Panc1 (cell line): ENCODE measurements around the gene SCNN1B. TPM values are rescaled to one million over a fixed set of nuclear protein-coding genes. Genes with fewer than 3 reads are reported as not detected.

Source experiments
- ATAC-seq: fragments of 200-7000 bp; cut with Tn5 transposase; 2 replicates; pipeline ENCODE4 v1.9.1; 2020; ENCODE audit warnings: mild to moderate bottlenecking, moderate library complexity
- BruUV-seq: library from RNA; stranded (reverse); fragments of 400-500 nt; replicated peaks from 2 replicates; lab custom pipeline; 2021; lab: Mats Ljungman, UMichigan
- CTCF ChIA-PET: fragments of 300-600 bp; sonication (Branson Sonifier 250); formaldehyde crosslinking; loops from one replicate; lab custom pipeline; 2022; ENCODE audit warnings: antibody characterized with exemption; lab: Charles Lee
- POLR2A ChIA-PET: fragments of 300-600 bp; sonication (Branson Sonifier 250); formaldehyde crosslinking; loops from one replicate; lab custom pipeline; 2022; ENCODE audit warnings: antibody characterized with exemption; lab: Charles Lee
- DNase-seq: peaks from one replicate; pipeline ENCODE4 v3.0.0-alpha.2; 2010; ENCODE audit warnings: low read depth, low spot score
- H3K27ac ChIP-seq: 2 replicates; pipeline ENCODE4 v1.5.1; 2011; ENCODE audit warnings: mild to moderate bottlenecking, low read length, inconsistent platforms
- H3K27me3 ChIP-seq: fragments of 200-500 bp; sonication (Bioruptor generic); 2 replicates; pipeline ENCODE4 v1.6.0; 2014; ENCODE audit warnings: low read length, inconsistent platforms; ENCODE audit not compliant: control insufficient read depth, insufficient read depth
- H3K36me3 ChIP-seq: fragments of 200-500 bp; sonication (Bioruptor generic); 2 replicates; pipeline ENCODE4 v1.5.1; 2014; ENCODE audit warnings: inconsistent platforms, mild to moderate bottlenecking, low read length, moderate library complexity; ENCODE audit not compliant: control insufficient read depth, insufficient read depth
- H3K4me1 ChIP-seq: 2 replicates; pipeline ENCODE4 v1.5.1; 2011; ENCODE audit warnings: inconsistent platforms, mild to moderate bottlenecking, low read length, moderate library complexity; ENCODE audit not compliant: control insufficient read depth, insufficient read depth
- H3K4me3 ChIP-seq, 2 experiments: 2 replicates each; pipeline ENCODE4 v1.5.1; 2011 to 2012; ENCODE audit warnings: low read depth in 2 of 2, low read length in 2 of 2, mild to moderate bottlenecking in 2 of 2, inconsistent platforms in 1 of 2, moderate library complexity in 1 of 2
- H3K9me3 ChIP-seq: fragments of 200-500 bp; sonication (Bioruptor generic); 2 replicates; pipeline ENCODE4 v1.5.1; 2014; ENCODE audit warnings: low read depth, mild to moderate bottlenecking, inconsistent platforms, low read length, moderate library complexity; ENCODE audit not compliant: control insufficient read depth, insufficient read depth
- CTCF ChIP-seq: fragments of 450-650 bp; IDR thresholded peaks from 2 replicates; pipeline ENCODE4 v1.5.1; 2017; ENCODE audit warnings: mild to moderate bottlenecking
- POLR2AphosphoS5 ChIP-seq: IDR thresholded peaks from 2 replicates; pipeline ENCODE4 v1.6.1; 2012; ENCODE audit warnings: mild to moderate bottlenecking, low read depth, low read length, moderate library complexity
- REST ChIP-seq, 2 experiments: IDR thresholded peaks; 2 replicates each; pipeline ENCODE4 v1.6.1; 2011 to 2012; ENCODE audit warnings: low read depth in 2 of 2, control low read depth in 1 of 2, low read length in 1 of 2, mild to moderate bottlenecking in 1 of 2, moderate library complexity in 1 of 2; ENCODE audit not compliant: insufficient read depth in 1 of 2
- SIN3A ChIP-seq: IDR thresholded peaks from 2 replicates; pipeline ENCODE4 v1.6.1; 2012; ENCODE audit warnings: low read depth, mild to moderate bottlenecking, low read length, moderate library complexity, borderline replicate concordance; ENCODE audit not compliant: insufficient read depth
- TCF7L2 ChIP-seq: IDR thresholded peaks from 2 replicates; pipeline ENCODE4 v1.6.1; 2011; ENCODE audit warnings: mild to moderate bottlenecking, low read depth, low read length, inconsistent platforms
- in situ Hi-C: cut with HindIII; loops from 2 replicates; pipeline ENCODE4 v1.10.0; 2016; ENCODE audit warnings: low sequenced_read_pairs, low pct_unique_long_range_greater_than_20kb
- intact Hi-C: fragments of 100-400 bp; cut with micrococcal nuclease; formaldehyde crosslinking; loops from one replicate; pipeline ENCODE4 v1.10.0; 2022; ENCODE audit not compliant: unreplicated experiment
- total RNA-seq: library from RNA; stranded (reverse); gene quantifications from one replicate; pipeline ENCODE4 v1.2.1, GENCODE V29; 2021; ENCODE audit not compliant: unreplicated experiment

SCNN1B gene
- total RNA-seq, 1 experiment from 2014 or later: 10.7 TPM

GRCh38 chr16:23316232-23316631 is 14.1 kb downstream of the SCNN1B start:
- H3K4me3 ChIP-seq: no peak overlapping the region
- no TSS peak for BruUV-seq
- no peaks in the 10 kb centered on the region for H3K36me3 ChIP-seq
- ATAC-seq: no peak
- H3K27ac ChIP-seq: no peak overlapping the region
- no peak for DNase-seq
- CTCF ChIA-PET: no interaction called here
- no peaks in the 10 kb centered on the region for H3K9me3 ChIP-seq
- POLR2A ChIA-PET: no interaction called here
- intact Hi-C loops: no loop called here
- H3K4me1 ChIP-seq: peaks cover 31% of the 10 kb centered on the region
- TF ChIP-seq POLR2AphosphoS5 (no peak), TCF7L2 (no peak), REST (IDR thresholded peaks at IDR 0.05; ENCODE audit: insufficient read depth in 1 of 2, low read depth in 2 of 2, low read length in 1 of 2) (no peak), CTCF (no peak), SIN3A (no peak)
- in situ Hi-C loops: no loop called here
- H3K27me3 ChIP-seq: no peaks in the 10 kb centered on the region

- in situ Hi-C loops: no loop called here
- peaks cover 31% of the 10 kb centered on the region for H3K4me1 ChIP-seq
- BruUV-seq: no TSS peak
- intact Hi-C loops: no loop called here
- H3K27ac ChIP-seq: peak overlapping the region; percentile 18; the same call in 1 of the 2 replicates
- no peak for ATAC-seq
- DNase-seq: no peak
- TF ChIP-seq TCF7L2: no peak; the same call in 1 of the 2 replicates
- TF ChIP-seq SIN3A: no peak
- TF ChIP-seq CTCF: no peak
- TF ChIP-seq POLR2AphosphoS5: no peak
- no peak for TF ChIP-seq REST (IDR thresholded peaks at IDR 0.05; ENCODE audit: insufficient read depth in 1 of 2, low read depth in 2 of 2, low read length in 1 of 2)
- no peaks in the 10 kb centered on the region for H3K36me3 ChIP-seq
- H3K4me3 ChIP-seq: peak overlapping the region in 1 of 2 experiments; percentile 28; a peak in 2 of 4 replicates
- H3K9me3 ChIP-seq: no peaks in the 10 kb centered on the region
- ChIA-PET CTCF (no interaction called here), POLR2A (no interaction called here)
- no peaks in the 10 kb centered on the region for H3K27me3 ChIP-seq
Observed at GRCh38 chr16:23316634-23317265, 14.6 kb downstream of the SCNN1B start.
